SJCRH30 (cell line): ENCODE measurements around the gene LOC101059915.
A peak's percentile ranks its signal among the peaks of the same experiment; 100 is the strongest.
"Not testable (repeated sequence)": the region's sequence is repeated elsewhere in the genome, so short reads cannot be mapped to it uniquely, and the experiment has no call there.

ENCODE experiments used
- DNase-seq, 2 experiments: peaks; one replicate each; pipeline ENCODE4 v3.0.0-alpha.2; 2015 to 2020
- H3K27ac ChIP-seq: fragments of 250-450 bp; sonication (Bioruptor Pico); 2 replicates; pipeline ENCODE4 v1.5.1; 2020; ENCODE audit warnings: mild to moderate bottlenecking, moderate library complexity
- H3K27me3 ChIP-seq: fragments of 250-450 bp; sonication (Bioruptor Pico); 2 replicates; pipeline ENCODE4 v1.5.1; 2020; ENCODE audit warnings: mild to moderate bottlenecking, moderate library complexity
- H3K36me3 ChIP-seq: fragments of 250-450 bp; sonication (Bioruptor Pico); 2 replicates; pipeline ENCODE4 v1.5.1; 2020; ENCODE audit warnings: mild to moderate bottlenecking, moderate library complexity
- H3K4me1 ChIP-seq: fragments of 250-450 bp; sonication (Bioruptor Pico); 2 replicates; pipeline ENCODE4 v1.5.1; 2020; ENCODE audit warnings: mild to moderate bottlenecking, moderate library complexity
- H3K4me3 ChIP-seq: fragments of 250-450 bp; sonication (Bioruptor Pico); 2 replicates; pipeline ENCODE4 v1.5.1; 2020; ENCODE audit warnings: mild to moderate bottlenecking, moderate library complexity
- H3K9me3 ChIP-seq: fragments of 250-450 bp; sonication (Bioruptor Pico); replicated peaks from 2 replicates; pipeline ENCODE4 v1.5.1; 2020; ENCODE audit warnings: mild to moderate bottlenecking, moderate library complexity

The LOC101059915 gene

DNA sequence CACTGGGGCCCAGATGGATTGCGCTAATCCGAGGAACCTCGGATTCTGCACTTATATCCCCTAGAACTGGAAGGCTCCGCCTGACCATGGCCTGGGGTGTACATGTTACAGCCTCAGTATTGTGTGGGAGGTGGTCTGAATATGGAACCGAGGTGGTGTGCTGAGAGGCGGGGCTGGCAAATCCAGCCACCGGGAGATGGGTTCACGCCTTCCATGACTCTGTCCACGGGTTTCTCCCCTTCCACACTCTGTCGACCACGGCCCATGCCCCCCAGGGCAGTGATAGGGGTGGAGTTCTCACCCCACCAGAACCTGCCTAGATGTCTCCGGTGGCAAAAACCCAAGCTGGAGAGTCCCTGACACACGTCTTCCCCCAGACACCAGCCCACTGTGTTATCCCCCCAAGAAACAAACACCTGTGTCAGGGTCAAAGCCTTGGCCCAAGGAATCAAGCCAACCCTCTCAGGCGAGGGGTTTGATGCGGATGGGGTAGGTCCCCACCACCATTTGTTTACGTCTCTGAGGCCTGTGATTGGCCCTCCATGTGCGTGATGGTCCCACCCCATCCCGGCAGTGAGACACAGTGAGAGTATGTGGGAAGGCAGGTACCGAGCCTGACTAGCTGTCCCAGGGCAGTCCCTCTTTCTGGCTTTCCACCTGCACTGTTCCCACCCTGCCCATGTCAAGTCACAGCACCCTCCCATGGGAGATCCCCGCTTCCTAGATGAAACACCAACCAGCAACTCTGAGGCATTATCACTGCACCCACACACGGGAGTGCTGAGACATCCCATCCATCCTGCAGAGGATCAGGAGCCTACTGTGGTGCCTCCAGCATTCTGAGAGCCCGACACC lies 6.6 kb upstream of the LOC101059915 start:
- no peak overlapping the region for H3K4me3 ChIP-seq
- DNase-seq, result no peak
- no peaks in the 10 kb centered on the region for H3K4me1 ChIP-seq
- H3K9me3 ChIP-seq, result no peaks in the 10 kb centered on the region
- H3K27me3 ChIP-seq, result no peaks in the 10 kb centered on the region
- H3K36me3 ChIP-seq, result no peaks in the 10 kb centered on the region
- H3K27ac ChIP-seq, result no peak overlapping the region

DNA sequence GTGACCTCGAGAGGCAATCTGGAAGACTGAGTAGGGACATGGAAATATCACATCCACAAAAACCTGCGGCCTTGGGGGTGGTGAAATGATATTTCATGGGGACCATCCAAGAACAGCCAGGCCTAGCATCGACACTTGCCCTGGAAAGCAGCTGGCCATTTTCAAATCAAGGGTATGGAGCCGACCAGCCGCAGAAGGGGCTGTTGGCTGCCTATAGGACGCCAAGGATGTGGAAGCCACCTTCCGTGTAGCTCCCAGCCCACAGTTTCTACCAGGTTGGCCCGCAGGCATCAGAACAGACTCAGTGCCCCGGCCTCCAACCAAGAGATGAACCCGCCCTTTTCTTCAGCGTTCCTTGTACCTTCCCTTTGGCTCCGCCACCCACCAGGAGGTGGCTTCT lies 5.4 kb upstream of the LOC101059915 start:
- Histone ChIP-seq H3K4me1 (no peaks in the 10 kb centered on the region), H3K27me3 (no peaks in the 10 kb centered on the region), H3K4me3 (no peak overlapping the region), H3K27ac (no peak overlapping the region), H3K9me3 (no peaks in the 10 kb centered on the region), H3K36me3 (no peaks in the 10 kb centered on the region)
- no peak for DNase-seq

DNA sequence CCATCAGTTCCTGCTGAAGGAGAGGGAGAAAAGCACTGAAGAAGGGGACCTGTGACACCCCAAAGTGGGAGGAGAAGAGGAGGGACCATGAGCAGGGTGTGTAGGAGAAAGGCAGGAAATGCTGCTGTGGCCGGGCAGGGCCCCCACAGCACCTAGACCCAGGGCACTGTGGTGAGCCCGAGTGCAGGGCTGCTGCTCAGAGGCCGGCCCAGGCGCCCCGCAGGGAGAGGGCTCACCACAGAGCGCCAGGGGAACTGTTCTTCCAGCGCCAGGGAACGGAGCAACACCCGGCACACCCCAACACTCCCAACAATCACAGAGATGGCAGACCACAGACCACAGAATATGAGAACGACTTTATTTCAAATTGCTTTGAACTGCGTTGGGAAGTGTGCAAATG lies 4.7 kb upstream of the LOC101059915 start:
- not testable (repeated sequence) for H3K36me3 ChIP-seq, H3K4me3 ChIP-seq, H3K27me3 ChIP-seq, H3K9me3 ChIP-seq, H3K4me1 ChIP-seq, H3K27ac ChIP-seq
- peak; percentile 11 to 14 for DNase-seq

DNA sequence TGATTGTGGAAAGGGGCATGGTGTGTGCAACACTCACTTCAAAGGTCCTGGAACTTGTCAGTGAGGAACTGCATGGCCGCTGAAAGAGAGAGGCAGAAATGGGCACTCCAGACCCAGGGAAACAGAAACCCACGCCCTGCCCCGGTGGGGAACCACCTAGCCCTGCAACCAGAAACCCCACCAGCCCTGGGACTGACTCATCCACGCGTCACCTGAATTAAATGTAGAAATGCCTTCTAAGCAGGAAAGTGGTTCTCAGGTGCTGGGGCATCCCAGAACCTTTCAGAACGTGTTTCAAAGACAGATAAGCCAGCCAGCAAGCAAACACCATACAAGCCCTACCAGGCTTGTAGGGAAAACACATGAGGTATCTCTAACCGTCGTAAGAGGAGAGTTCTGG lies 4.1 kb upstream of the LOC101059915 start:
- not testable (repeated sequence) for H3K4me1 ChIP-seq, H3K27me3 ChIP-seq, H3K9me3 ChIP-seq, H3K36me3 ChIP-seq, DNase-seq, H3K4me3 ChIP-seq, H3K27ac ChIP-seq

DNA sequence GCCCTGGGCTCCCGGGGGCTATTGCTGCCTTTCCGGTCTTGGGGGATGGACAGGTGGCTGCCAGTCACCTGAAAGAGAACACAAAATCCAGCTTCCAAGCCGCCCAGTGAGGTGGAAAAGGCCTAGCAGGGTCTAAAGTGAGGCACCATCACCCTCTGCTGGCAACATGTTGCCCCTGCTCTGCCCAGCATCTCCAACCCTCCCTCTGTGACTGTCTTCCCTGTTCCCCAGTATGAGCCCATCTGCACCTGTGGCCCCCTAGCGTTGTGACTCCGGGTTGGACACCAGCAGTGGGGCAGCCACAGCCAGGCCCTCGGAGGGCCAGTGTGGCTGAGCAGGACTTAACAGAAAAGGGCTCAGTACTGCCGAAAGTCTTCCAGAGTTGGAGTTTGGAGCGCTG lies 3.1 kb upstream of the LOC101059915 start:
- H3K27ac ChIP-seq, H3K4me3 ChIP-seq, H3K9me3 ChIP-seq, H3K27me3 ChIP-seq, H3K4me1 ChIP-seq, H3K36me3 ChIP-seq: not testable (repeated sequence)
- peak; percentile 53 to 60 for DNase-seq

DNA sequence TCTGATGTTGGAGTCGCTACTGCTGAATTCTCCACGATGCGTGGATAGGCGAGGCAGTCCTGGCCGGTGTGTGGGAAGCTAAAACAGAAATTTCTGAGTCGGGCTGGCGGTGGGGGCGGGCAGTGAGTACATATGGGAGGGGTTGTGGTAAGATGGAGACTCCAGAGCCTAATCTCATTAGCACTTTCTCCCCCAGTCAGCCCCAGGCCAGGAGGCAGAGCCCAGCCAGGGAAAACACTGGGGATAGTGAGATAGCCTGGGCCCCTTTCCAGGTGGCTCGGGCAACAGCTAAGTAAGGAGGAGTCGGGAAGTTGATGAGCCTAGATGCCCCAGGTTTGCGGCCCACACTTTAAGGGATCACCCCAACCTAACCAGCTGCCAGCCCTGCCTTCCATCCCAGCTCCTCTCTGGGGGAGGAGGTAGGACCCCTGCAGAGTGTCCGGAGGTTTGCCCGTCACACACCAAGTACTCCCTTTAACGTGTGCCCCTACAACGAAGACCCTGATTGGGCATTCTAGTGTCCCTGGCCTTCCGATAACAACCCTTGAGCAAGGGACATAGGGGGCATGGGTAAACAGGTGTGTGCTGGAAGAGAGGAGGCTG lies 2.4 kb upstream of the LOC101059915 start:
- Histone ChIP-seq H3K9me3 (no peaks in the 10 kb centered on the region), H3K27ac (no peak overlapping the region), H3K4me1 (no peaks in the 10 kb centered on the region), H3K4me3 (no peak overlapping the region), H3K36me3 (no peaks in the 10 kb centered on the region), H3K27me3 (no peaks in the 10 kb centered on the region)
- no peak for DNase-seq

DNA sequence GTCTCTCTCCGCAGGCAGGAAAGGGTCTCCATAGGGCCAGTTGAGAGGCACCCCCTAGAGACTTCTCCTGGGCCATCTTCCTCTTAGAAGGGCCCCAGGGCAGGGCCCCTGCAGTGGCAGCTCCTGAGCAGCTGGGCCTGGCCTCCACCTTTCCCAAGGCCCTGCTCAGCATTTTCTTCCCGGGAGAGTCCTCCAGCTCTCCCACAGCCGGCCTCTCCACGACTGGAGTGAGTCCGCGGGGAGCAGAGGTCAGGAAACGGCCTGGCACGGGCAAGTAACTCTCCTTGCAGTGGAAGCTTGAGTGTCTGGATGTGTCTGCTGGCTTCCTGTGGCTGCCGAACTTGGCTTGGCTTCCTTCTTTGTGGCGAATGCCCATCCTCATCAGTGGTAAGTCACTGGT lies 1.6 kb upstream of the LOC101059915 start:
- H3K27ac ChIP-seq, result no peak overlapping the region
- H3K36me3 ChIP-seq, result no peaks in the 10 kb centered on the region
- no peaks in the 10 kb centered on the region for H3K4me1 ChIP-seq
- H3K27me3 ChIP-seq, result no peaks in the 10 kb centered on the region; the same call in 1 of the 2 replicates
- H3K4me3 ChIP-seq, result no peak overlapping the region
- H3K9me3 ChIP-seq, result no peaks in the 10 kb centered on the region
- DNase-seq, result no peak

DNA sequence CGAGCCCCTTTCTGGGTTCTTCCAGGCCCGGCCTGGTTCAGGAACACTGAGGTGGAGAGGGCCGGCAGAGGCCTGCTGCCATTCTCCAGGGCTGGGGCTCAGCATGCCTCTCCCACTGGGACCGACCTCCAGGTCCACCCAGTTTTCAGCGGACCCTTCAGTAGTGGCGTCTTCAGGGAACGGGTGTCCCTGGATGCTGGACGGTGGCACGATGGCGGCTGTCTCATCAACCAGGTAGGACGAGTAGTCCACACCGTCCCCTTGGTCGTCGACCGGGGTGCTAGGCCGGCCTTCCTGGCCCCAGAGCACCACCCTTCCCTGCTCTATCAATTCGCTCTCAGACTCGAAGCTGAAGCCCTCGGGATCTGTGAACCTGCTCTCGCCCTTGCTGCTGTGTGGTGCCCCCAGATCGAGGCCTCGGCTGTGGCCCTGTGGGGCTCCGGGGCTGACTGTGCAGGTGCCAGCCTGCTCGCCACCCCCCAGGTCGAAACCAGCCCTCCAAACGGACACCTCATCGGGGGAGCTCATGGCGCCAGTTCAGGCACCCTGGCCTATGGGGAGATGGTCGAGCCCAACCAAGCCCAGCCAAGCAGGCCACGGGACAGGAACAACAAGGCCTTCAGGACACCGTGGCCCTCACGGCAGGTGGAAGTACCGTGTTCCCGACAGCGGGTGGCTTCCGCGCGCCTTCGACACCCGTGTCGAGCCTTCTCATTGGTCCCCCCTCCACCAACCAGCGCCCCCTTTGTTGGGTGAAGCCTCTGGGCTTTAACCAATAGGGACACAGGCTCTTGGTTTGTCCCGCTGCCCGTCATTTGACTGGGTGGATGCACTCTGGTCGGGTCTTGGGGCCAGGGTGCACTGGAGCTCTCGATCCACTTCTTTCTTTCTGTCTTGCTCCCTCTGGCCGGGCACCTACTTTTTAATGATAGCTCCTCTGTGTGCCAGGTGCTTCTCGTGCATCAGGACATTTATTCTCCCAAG lies 814 bp upstream of the LOC101059915 start:
- Histone ChIP-seq H3K4me3 (no peak overlapping the region), H3K27me3 (no peaks in the 10 kb centered on the region; the same call in 1 of the 2 replicates)

DNA sequence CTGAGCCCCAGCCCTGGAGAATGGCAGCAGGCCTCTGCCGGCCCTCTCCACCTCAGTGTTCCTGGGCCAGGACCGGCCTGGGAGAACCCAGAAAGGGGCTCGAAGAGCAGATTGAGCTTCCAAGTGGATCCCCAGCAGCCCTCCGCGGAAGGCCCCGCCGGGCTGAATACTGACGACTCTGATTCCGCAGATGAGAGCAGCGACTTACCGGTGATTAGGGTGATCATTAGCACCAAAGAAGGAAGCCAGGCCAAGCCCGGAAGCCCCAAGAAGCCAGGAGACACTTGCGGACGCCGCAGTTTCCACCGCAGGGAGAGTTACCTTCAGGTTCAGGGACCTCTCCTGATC lies 876 bp downstream of the LOC101059915 start:
- Histone ChIP-seq H3K36me3 (no peaks in the 10 kb centered on the region), H3K4me3 (no peak overlapping the region), H3K4me1 (no peaks in the 10 kb centered on the region), H3K27ac (no peak overlapping the region), H3K27me3 (no peaks in the 10 kb centered on the region; the same call in 1 of the 2 replicates), H3K9me3 (no peaks in the 10 kb centered on the region)
- DNase-seq, result no peak

More for the DNA sequence above, 814 bp upstream of the LOC101059915 start:
- Histone ChIP-seq H3K4me1 (no peaks in the 10 kb centered on the region), H3K27ac (no peak overlapping the region), H3K36me3 (no peaks in the 10 kb centered on the region), H3K9me3 (no peaks in the 10 kb centered on the region)
- no peak for DNase-seq

DNA sequence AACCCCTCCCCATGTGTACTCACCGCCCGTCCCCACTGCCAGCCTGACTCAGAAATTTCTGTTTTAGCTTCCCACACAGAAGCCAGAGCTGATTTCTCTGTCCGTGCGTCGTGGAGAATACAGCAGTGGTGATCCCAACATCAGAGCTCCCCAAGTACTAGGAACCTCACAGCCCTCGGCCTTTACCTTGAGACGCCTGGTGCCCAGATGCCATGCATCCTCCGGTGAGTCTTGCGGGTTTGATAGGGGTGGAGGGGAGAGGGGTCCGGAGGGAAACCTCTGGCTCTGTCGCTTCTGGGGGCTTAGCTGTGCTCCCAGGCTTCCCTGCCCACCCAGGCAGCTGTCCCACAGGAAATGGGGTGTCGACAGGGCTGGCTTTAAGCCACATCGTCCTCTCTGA lies 2.1 kb downstream of the LOC101059915 start:
- no peaks in the 10 kb centered on the region for H3K4me1 ChIP-seq
- H3K27ac ChIP-seq, result no peak overlapping the region
- H3K4me3 ChIP-seq, result no peak overlapping the region
- no peaks in the 10 kb centered on the region; the same call in 1 of the 2 replicates for H3K27me3 ChIP-seq
- H3K36me3 ChIP-seq, result no peaks in the 10 kb centered on the region
- DNase-seq, result no peak
- no peaks in the 10 kb centered on the region for H3K9me3 ChIP-seq

DNA sequence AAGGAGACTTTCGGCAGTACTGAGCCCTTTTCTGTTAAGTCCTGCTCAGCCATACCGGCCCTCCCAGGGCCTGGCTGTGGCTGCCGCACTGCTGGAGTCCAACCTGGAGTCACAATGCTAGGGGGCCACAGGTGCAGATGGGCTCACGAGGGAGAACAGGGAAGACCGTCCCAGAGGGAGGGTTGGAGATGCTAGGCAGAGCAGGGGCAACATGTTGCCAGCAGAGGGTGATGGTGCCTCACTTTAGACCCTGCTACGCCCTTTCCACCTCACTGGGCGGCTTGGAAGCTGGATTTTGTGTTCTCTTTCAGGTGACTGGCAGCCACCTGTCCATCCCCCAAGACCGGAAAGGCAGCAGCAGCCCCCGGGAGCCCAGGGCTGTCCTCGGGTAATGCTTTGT lies 2.6 kb downstream of the LOC101059915 start:
- not testable (repeated sequence) for H3K9me3 ChIP-seq, H3K36me3 ChIP-seq, H3K4me3 ChIP-seq, H3K27me3 ChIP-seq, H3K27ac ChIP-seq, H3K4me1 ChIP-seq
- DNase-seq, result peak in 1 of 2 experiments; percentile 41

DNA sequence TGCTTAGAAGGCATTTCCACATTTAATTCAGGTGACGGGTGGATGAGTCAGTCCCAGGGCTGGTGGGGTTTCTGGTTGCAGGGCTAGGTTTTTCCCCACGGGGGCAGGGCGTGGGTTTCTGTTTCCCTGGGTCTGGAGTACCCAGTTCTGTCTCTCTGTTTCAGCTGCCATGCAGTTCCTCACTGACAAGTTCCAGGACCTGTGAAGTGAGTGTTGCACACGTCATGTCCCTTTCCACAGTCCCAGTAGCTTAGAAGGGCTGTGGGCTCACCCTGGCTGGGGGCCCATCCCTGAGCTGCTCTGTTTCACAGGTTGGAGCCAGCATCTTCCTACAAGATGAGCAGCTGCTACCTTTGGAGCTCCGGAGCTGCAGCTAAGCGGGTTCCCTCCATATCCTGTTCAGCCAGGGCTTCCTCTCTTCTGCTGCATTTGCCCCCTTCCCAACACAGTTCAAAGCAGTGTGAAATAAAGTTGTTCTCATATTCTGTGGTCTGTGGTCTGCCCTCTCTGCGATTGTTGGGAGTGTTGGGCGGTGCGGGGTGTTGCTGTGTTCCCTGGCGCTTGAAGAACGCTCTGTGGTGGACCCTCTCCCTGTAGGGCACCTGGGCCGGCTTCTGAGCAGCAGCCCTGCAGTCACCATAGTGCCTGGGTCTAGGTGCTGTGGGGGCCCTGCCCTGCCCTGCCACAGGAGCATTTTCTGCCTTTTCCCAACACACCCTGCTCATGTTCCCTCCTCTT lies 3.9 kb downstream of the LOC101059915 start:
- H3K27ac ChIP-seq, result no peak overlapping the region
- H3K4me1 ChIP-seq, result no peaks in the 10 kb centered on the region
- H3K27me3 ChIP-seq, result no peaks in the 10 kb centered on the region; the same call in 1 of the 2 replicates
- DNase-seq, result no peak
- no peaks in the 10 kb centered on the region for H3K9me3 ChIP-seq
- H3K36me3 ChIP-seq, result no peaks in the 10 kb centered on the region
- H3K4me3 ChIP-seq, result no peak overlapping the region

DNA sequence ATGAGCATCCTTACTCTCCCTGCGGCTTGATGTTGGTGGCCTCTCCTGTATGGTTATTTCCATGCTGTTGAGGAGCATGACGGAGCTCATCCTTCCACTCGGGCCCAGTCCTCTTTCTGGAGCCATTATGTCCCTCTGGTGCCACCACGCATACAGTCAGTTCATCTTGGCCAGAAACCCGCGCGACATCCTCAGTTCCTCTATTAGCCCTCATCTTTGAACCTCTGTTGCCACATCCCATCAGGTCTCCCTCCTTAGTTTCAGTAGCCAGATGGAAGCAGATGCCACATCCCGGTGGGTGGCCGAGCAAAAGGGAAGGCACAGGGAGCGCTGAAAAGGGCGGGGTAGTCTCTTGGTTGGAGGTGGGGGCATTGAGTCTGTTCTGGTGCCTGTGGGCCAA lies 4.6 kb downstream of the LOC101059915 start:
- Histone ChIP-seq H3K27ac (no peak overlapping the region), H3K4me1 (no peaks in the 10 kb centered on the region), H3K27me3 (no peaks in the 10 kb centered on the region; the same call in 1 of the 2 replicates), H3K36me3 (no peaks in the 10 kb centered on the region), H3K4me3 (no peak overlapping the region), H3K9me3 (no peaks in the 10 kb centered on the region)
- DNase-seq, result no peak

DNA sequence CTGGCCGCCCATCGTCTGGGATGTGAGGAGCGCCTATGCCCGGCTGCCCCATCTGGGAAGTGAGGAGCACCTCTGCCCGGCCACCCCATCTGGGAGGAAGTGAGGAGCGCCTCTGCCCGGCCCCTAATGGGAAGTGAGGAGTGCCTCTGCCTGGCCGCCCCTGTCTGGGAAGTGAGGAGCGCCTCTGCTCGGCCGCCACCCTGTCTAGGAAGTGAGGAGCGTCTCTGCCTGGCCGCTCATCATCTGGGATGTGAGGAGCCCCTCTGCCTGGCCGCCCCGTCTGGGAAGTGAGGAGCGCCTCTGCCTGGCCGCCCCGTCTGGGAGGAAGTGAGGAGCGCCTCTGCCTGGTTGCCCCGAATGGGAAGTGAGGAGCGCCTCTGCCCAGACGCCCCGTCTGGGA lies 8.3 kb downstream of the LOC101059915 start:
- not testable (repeated sequence) for H3K36me3 ChIP-seq, H3K9me3 ChIP-seq, H3K27me3 ChIP-seq, H3K27ac ChIP-seq, H3K4me3 ChIP-seq, DNase-seq, H3K4me1 ChIP-seq
